Naive B cell (primary cell): Measurements from ENCODE around the gene PEX14. TPM values are rescaled to one million over a fixed set of nuclear protein-coding genes. Genes with fewer than 3 reads are reported as not detected.

ENCODE experiments used
- ATAC-seq, 2 donors: fragments of 150-1000 bp; cut with Tn5 transposase; 2 replicates each; pipeline ENCODE4 v1.10.0; 2021; ENCODE audit warnings: low read depth in 2 of 2, mild to moderate bottlenecking in 2 of 2, moderate library complexity in 2 of 2
- DNase-seq: peaks from one replicate; pipeline ENCODE4 v3.0.0; 2022
- H3K27ac Mint-ChIP-seq, 6 donors: one replicate each; pipeline ENCODE4 v1.8.0; 2020 to 2022; ENCODE audit warnings: mild to moderate bottlenecking in 6 of 6, mixed read lengths in 6 of 6, moderate library complexity in 5 of 6, inconsistent platforms in 2 of 6
- H3K27me3 Mint-ChIP-seq, 3 donors: one replicate each; pipeline ENCODE4 v1.8.0; 2021 to 2022; ENCODE audit warnings: mixed read lengths in 3 of 3, mild to moderate bottlenecking in 1 of 3
- H3K36me3 Mint-ChIP-seq, 2 donors: one replicate each; pipeline ENCODE4 v1.8.0; 2020 to 2022; ENCODE audit warnings: mixed read lengths in 2 of 2, inconsistent platforms in 1 of 2, mild to moderate bottlenecking in 1 of 2
- H3K4me1 Mint-ChIP-seq, 3 donors: one replicate each; pipeline ENCODE4 v1.8.0; 2020 to 2022; ENCODE audit warnings: mixed read lengths in 3 of 3, inconsistent platforms in 1 of 3, mild to moderate bottlenecking in 1 of 3, moderate library complexity in 1 of 3
- H3K4me3 Mint-ChIP-seq, 8 donors: one replicate each; pipeline ENCODE4 v1.8.0; 2020 to 2022; ENCODE audit warnings: mild to moderate bottlenecking in 8 of 8, mixed read lengths in 8 of 8, moderate library complexity in 8 of 8, inconsistent platforms in 2 of 8
- H3K9me3 Mint-ChIP-seq, 7 donors: one replicate each; pipeline ENCODE4 v1.8.0; 2020 to 2022; ENCODE audit warnings: mixed read lengths in 7 of 7, mild to moderate bottlenecking in 5 of 7, inconsistent platforms in 2 of 7, moderate library complexity in 1 of 7
- polyA plus RNA-seq, 6 donors: library from polyadenylated mRNA; unstranded; fragments of 300-500 nt; fragmentation: Illumina TruSeq; gene quantifications; one replicate each; pipeline ENCODE4 v1.2.3, GENCODE V29; 2021; ENCODE audit warnings: low read depth in 6 of 6

The PEX14 gene
- polyA plus RNA-seq, 6 donors from 2014 or later: 2.6 to 4.2 (median 3.6) TPM

DNA sequence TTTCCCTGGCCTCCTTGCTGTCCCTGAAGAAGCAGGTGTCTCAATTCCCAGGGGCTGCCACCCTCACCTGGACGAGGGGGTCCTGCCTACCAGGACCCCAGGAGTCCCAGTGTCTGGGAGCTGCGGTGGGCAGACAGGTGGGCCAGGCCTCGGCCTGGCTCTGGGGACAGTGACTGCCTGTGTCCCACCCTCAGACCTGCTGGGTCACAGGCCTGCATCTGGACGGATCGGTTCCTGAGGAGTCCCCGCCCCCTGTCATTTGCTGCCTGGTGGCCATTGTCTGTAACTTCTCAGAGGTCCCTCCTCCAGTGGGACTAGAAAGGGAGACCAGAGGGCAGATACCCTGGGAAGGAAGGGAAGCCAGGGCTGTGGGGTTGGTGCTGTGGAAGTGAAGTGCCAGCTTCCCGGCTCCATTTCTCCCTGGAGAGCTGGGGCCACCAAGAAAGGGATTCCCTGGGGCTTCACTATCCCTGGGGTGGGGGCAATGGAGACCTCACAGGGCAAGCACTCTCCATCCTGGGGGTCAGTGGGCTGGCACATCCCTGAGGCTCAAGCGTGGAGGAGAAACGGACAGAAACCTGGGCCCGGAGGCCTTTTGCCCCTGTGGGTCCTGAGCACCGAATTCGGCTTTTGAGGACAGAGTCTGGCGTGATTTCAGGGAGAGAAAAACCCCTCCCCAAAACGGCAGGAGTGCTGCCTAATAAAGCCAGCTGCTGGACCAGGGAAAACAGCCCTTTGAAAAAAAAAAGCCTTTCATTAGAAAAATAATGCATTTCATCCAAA, 157.3 kb downstream of the PEX14 start:
- ATAC-seq: no peak
- no peak overlapping the region for H3K27ac Mint-ChIP-seq
- H3K4me1 Mint-ChIP-seq: no peaks in the 10 kb centered on the region
- H3K9me3 Mint-ChIP-seq: no peaks in the 10 kb centered on the region
- H3K4me3 Mint-ChIP-seq: no peak overlapping the region
- no peak for DNase-seq
- no peaks in the 10 kb centered on the region for H3K36me3 Mint-ChIP-seq
- H3K27me3 Mint-ChIP-seq: peaks cover 0 to 2% (median 0%) of the 10 kb centered on the region in 3 donors

DNA sequence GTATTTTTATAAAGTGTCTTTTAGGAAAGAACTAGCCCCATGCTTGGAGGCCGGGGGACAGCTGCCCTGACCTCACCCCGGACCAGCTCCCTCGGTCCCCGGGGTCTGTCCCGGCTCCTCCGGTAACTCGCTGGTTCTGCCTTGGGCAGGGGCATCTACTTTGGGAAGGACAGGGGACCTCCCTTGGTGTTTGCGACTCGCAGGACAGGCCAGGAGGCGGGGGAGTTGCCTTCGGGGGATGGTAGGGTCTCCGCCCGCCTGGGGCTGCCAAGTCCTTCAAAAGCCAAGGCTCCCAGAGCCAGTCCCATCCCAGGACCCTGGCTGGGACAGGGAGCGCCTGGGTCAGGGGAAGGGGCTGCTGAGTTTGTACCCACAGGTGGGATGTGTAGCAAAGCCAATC, 157.9 kb downstream of the PEX14 start:
- no peak overlapping the region for H3K4me3 Mint-ChIP-seq
- H3K27ac Mint-ChIP-seq: peak overlapping the region in 1 of 6 donors; percentile 12
- DNase-seq: no peak
- peaks cover 0 to 7% (median 0%) of the 10 kb centered on the region in 3 donors for H3K27me3 Mint-ChIP-seq
- no peaks in the 10 kb centered on the region for H3K36me3 Mint-ChIP-seq
- no peaks in the 10 kb centered on the region for H3K9me3 Mint-ChIP-seq
- H3K4me1 Mint-ChIP-seq: no peaks in the 10 kb centered on the region
- ATAC-seq: no peak

DNA sequence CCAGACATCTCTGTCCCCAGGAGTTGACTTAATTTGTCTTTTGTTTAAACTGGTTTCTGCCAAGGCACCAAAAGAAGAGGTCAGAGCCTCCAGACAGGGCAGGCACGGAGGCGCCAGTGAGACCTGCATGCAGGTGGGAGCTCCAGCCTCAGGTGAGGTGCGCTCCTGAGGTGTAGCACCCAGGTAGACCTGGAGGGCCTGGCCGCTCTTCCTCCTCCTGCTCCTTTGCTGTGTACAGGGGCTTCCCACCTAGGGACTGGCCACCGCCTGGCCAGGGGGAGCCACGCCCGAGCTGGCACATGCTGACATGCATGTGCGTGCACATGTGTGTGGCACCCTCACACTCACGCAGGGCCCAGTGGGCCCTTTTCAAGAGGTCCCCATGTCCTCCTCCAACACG, 158.7 kb downstream of the PEX14 start:
- H3K9me3 Mint-ChIP-seq: no peaks in the 10 kb centered on the region
- no peak for ATAC-seq
- H3K36me3 Mint-ChIP-seq: no peaks in the 10 kb centered on the region
- no peak overlapping the region for H3K27ac Mint-ChIP-seq
- no peaks in the 10 kb centered on the region for H3K4me1 Mint-ChIP-seq
- H3K27me3 Mint-ChIP-seq: peaks cover 0 to 7% (median 0%) of the 10 kb centered on the region in 3 donors
- DNase-seq: no peak
- no peak overlapping the region for H3K4me3 Mint-ChIP-seq

DNA sequence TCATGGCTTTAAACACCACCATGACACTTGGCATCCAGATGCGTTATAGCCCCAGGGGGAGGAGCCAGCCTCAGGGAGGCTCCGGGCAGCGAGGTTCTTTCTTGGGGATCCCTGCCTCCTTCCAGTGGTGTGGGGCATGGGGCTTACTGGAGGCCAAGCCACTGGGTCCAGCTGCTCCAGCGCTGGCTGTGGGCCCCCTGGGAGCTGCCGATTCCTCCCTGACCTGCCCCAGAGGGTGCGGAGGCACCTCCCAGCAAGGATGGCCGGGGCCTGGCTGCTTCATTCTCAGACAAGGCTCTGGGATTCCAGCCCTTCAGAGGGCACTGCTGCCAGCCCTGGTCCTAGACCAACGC, 159.3 kb downstream of the PEX14 start:
- Mint-ChIP-seq H3K9me3 (no peaks in the 10 kb centered on the region), H3K4me1 (no peaks in the 10 kb centered on the region), H3K27me3 (peaks cover 0 to 7% (median 0%) of the 10 kb centered on the region in 3 donors), H3K4me3 (no peak overlapping the region), H3K27ac (peak overlapping the region in 1 of 6 donors; percentile 59), H3K36me3 (no peaks in the 10 kb centered on the region)
- DNase-seq (no peak), ATAC-seq (no peak)

DNA sequence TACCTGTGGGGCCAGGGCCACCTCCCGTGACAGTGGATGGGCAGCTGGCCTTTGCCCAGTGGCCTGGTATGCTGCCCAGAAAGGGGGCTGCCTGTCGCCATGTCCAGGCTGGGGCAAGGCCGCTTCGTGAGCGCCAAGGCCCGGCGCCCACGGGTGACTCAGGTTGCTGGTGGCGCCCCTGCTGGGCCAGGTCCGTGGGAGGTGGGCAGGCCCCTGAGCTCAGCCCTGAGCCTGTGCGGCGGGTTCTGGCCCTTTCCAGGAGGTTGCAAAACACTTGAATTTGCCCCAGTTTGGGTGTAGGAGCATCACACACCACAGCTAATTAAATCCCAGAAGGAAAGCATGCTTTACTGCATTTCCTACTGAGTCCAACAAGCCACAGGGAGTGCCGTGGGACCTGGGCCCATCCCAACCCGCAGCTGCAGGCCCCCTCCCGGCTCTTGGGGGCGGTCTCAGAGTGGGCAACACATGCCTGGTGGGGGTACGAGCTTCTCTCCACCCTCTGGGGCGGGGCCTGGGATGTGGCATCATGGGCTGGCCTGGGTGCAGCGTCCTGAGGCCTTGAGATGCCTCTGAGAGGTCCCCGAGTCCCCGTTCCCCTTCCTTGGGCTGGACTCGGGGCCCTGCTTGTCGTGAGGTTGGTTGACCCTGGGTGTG, 159.8 kb downstream of the PEX14 start:
- Mint-ChIP-seq H3K27me3 (peaks cover 0 to 7% (median 0%) of the 10 kb centered on the region in 3 donors), H3K4me3 (no peak overlapping the region), H3K9me3 (no peaks in the 10 kb centered on the region), H3K36me3 (no peaks in the 10 kb centered on the region), H3K27ac (peak overlapping the region in 1 of 6 donors; percentile 59), H3K4me1 (no peaks in the 10 kb centered on the region)
- ATAC-seq (no peak), DNase-seq (no peak)

DNA sequence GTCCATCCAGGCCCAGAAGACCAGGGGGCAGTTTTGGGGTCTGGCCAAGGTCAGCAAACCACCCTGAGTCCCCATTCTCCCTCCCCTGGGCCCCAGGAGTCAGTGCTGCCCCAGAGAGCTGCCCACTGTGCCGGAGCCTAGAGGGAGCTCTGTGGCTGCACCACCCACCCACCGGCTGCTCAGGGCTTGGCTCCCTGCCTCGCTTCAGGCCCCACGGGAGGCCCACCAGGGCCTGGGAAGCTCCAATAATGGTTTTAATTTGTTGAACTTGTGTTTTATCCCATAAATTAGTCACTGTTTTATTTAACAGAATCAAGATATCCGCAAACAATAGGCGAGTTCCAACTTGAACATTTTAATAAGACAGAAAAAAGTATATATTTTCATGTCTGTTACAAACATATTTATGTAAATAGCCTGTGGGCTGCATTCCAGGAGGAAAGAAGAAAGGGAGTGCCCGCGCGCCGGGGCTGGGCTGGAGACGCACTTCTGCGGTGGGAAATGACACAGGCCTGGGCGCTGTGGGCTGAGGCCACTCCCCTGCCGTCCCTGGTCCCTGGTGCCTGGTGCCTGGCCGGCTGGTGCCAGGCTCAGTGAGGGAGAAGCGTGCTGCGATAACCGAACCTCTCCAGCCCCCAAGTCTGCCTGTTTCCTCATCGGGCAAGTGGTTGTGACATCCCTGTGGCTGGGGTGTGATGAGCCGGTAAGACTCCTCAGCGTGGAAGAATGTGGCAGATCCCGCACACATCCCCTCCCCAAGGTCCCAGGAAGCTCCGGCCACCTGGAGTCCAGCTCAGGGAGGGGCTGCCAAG, 160.5 kb downstream of the PEX14 start:
- ATAC-seq (no peak), DNase-seq (no peak)
- Mint-ChIP-seq H3K27ac (no peak overlapping the region), H3K4me1 (no peaks in the 10 kb centered on the region), H3K27me3 (peaks cover 0 to 7% (median 0%) of the 10 kb centered on the region in 3 donors), H3K36me3 (no peaks in the 10 kb centered on the region), H3K9me3 (no peaks in the 10 kb centered on the region), H3K4me3 (no peak overlapping the region)

DNA sequence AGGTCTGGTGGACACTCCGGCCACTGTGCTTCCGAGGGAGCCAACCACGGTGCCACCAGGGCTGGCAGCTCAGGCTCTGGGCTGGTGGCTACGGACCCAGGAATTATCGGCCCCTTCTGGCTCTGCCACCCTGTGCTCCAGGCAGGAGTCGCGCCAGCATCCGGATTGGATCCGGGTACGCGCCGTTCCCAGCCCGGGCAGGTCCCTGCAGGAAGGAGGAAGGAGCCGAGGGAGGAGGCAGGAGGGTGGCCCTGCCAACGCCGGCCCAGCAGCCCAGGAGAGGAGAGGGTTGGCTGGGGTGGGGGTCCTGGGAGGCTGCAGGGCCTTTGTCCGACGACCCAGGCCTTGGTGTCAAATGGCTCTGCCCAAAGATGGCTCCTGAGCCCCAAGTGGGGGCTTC, 161.2 kb downstream of the PEX14 start:
- Mint-ChIP-seq H3K36me3 (peaks cover 0 to 3% of the 10 kb centered on the region in 2 donors), H3K27me3 (peaks cover 0 to 7% (median 0%) of the 10 kb centered on the region in 3 donors), H3K27ac (no peak overlapping the region), H3K4me1 (no peaks in the 10 kb centered on the region), H3K9me3 (no peaks in the 10 kb centered on the region), H3K4me3 (no peak overlapping the region)
- ATAC-seq (no peak), DNase-seq (no peak)

DNA sequence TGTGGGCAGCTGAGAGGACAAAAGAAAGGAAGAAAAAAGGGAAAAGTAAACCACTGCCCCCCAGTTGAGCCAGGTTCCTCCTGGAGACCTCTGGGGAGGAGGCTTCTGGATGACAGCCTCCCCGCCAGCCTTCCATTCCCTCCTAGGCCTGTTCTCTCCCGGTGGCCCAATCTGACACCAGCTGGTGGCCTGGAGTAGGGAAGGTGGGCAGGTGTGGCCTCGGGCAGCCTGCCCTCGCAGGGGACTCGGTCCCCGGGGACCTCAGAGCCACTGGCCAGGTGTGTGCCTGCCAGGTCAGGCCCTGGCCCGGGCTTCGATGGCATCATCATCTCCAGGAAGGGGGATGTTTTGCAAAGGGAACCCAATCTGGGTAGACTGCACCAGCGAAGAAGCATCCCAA, 162.7 kb downstream of the PEX14 start:
- Mint-ChIP-seq H3K4me1 (no peaks in the 10 kb centered on the region), H3K9me3 (no peaks in the 10 kb centered on the region), H3K27me3 (peaks cover 0 to 7% (median 0%) of the 10 kb centered on the region in 3 donors), H3K27ac (peak overlapping the region in 2 of 6 donors; percentile 49 to 63), H3K4me3 (no peak overlapping the region), H3K36me3 (peaks cover 0 to 10% of the 10 kb centered on the region in 2 donors)
- DNase-seq (no peak), ATAC-seq (no peak)

DNA sequence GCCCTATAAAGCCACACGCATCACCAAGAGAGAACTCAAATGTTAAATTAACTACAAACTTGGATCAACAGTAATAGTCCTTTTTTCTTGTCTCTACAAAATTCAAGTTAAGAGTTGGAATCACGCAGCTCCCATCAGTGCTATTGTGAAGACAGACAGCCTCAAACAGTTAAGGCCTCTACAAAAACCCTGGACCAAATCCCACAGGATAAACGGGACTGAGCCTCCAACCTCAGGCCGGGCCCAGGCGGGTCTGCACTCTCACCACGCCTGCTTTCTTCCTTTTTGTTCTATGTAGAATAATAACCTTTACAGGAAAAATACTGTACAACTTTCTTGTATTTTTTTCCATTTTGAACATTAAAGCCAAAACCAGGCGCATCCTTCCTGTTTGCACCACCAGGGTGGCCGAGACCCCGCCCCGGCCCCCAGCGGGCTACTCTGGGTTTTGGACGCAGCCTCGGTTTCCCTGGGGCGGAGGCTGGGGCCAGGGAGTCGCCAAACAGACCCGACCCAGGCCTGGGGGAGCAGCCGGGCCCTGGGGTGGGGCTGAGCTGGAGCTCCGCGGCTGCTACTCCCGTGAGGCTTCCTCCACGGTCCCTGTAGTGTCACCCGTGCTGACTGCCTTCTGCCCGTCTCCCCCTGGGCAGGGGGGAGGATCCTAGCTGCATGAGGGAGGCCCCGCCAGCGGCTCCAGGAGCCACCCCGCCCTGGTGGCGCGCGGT, 163.2 kb downstream of the PEX14 start:
- H3K27me3 Mint-ChIP-seq: peaks cover 0 to 7% (median 0%) of the 10 kb centered on the region in 3 donors
- peaks cover 0 to 10% of the 10 kb centered on the region in 2 donors for H3K36me3 Mint-ChIP-seq
- H3K4me3 Mint-ChIP-seq: peak overlapping the region in 1 of 8 donors; percentile 25
- DNase-seq (no peak), ATAC-seq (no peak)
- H3K9me3 Mint-ChIP-seq: no peaks in the 10 kb centered on the region
- H3K27ac Mint-ChIP-seq: peak overlapping the region in 1 of 6 donors; percentile 49
- H3K4me1 Mint-ChIP-seq: no peaks in the 10 kb centered on the region

DNA sequence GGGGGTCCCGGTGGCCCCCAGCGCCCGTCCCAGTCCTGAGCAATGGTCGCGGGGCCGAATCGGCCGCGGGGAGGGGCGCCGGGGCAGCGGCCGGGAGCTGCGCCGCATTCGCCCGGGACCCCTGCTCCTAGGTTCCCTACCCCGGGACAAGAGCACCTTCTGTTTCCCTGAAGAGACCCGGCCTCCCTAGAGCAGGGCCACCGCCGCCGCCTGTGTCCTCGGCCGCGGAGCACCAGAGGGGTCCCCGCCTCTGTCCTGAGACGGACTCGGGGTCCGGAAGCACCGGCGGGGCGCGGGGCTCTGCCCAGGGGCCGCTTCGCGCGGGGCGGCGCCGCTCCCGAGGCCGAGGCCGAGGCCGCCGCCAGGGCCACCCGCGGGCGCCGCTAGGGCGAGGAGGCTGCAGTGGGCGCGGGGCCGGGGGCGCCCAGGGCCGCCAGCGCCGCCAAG, 163.8 kb downstream of the PEX14 start:
- Mint-ChIP-seq H3K4me1 (no peaks in the 10 kb centered on the region), H3K9me3 (no peaks in the 10 kb centered on the region), H3K36me3 (peaks cover 0 to 10% of the 10 kb centered on the region in 2 donors), H3K4me3 (no peak overlapping the region), H3K27me3 (peaks cover 0 to 7% (median 0%) of the 10 kb centered on the region in 3 donors), H3K27ac (no peak overlapping the region)
- ATAC-seq (no peak), DNase-seq (no peak)

DNA sequence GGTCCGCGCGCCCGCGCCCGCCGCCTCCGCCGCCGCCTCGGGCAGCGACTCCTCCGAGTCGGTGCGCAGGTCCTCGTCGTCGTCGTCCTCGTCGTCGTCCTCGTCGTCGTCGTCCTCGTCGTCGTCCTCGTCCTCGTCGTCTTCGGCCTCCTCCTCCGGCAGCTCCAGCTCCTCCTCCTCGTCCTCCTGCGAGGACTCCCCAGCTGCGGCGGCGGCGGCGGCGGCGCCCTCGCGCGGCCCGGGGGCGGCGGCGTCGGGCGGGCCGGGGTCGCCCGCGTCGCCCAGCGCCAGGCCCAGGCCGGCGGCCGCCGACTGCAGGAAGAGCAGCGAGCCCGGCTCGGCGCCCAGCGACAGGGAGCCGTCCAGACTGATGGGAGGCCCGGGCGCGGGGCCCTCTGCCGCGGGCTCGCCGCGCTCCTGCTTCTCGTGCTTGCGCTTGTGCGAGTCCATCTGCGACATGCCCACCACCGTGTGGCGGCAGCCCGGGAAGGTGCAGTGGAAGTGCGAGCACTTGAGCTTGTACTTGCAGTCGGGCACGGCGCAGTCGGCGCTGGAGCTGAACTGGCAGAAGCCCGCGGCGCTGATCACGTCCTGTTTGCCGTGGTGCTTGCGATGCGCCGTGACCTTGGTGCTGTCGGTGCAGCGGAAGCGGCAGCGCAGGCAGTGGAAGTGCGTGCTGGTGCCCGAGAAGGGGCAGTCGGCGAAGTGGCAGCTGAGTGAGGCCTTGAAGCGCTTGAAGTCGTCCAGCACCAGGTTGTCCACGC, 164.4 kb downstream of the PEX14 start:
- peaks cover 0 to 10% of the 10 kb centered on the region in 2 donors for H3K36me3 Mint-ChIP-seq
- no peak overlapping the region for H3K27ac Mint-ChIP-seq
- H3K9me3 Mint-ChIP-seq: no peaks in the 10 kb centered on the region
- no peak overlapping the region for H3K4me3 Mint-ChIP-seq
- H3K27me3 Mint-ChIP-seq: peaks cover 0 to 7% (median 0%) of the 10 kb centered on the region in 3 donors
- no peaks in the 10 kb centered on the region for H3K4me1 Mint-ChIP-seq
- ATAC-seq: no peak
- no peak for DNase-seq

DNA sequence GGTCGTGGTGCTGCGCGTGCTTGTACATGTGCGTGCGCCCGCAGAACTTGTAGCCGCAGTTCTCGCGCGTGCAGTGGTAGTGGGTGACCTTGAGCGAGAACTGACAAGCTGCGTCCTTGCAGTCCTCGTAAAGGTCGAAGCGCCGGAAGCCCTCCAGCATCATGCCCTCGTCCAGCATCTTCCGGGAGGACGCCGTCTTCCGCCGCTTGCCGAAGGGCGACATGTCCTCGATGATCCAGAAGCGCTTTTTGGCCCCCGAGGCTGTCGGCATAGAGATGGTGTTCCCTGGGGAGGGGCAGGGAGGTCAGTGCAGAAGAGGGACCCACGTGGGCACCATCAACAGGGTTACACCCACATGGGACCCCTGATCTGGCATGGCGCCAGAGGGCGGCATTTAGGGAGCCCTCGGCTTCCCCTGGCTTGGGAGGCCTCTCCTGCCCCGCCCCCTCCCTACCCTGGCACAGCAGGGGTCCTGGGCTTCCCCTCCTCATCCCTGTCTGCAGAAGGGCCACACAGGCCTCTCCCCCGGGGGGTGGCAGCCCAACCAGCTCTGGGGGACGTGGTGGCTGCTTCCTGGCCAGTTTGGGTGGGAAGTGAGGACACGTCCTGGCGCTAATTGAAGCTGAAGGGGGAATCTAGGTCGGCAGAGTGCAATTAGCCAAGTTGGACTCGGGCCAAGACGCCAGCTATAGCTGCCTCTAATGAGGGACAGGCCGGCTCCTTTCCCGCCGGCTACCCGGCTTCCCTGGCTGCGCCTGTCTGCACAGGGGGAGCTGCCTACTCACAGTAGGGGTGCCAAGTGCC, 165.2 kb downstream of the PEX14 start:
- Mint-ChIP-seq H3K27ac (no peak overlapping the region), H3K36me3 (peaks cover 0 to 10% of the 10 kb centered on the region in 2 donors), H3K9me3 (no peaks in the 10 kb centered on the region), H3K4me3 (no peak overlapping the region), H3K4me1 (no peaks in the 10 kb centered on the region), H3K27me3 (peaks cover 0 to 7% (median 0%) of the 10 kb centered on the region in 3 donors)
- ATAC-seq (no peak), DNase-seq (no peak)
